Measurements from ENCODE around the gene TUBB1.

TUBB1 gene

GRCh38 chr20:59068534-59068933 lies 49.3 kb downstream of the TUBB1 start:
- Histone ChIP-seq H3K27ac (ENCODE audit: low read length) (no peak overlapping the region), H3K9ac (ENCODE audit: low read length in 2 of 2) (no peak overlapping the region), H3K9me3 (ENCODE audit: control insufficient read depth in 2 of 2, low read length in 2 of 2) (no peaks in the 10 kb centered on the region), H3K27me3 (ENCODE audit: control insufficient read depth in 1 of 2, insufficient read depth in 2 of 2, low read length in 2 of 2) (peaks cover 2 to 4% of the 10 kb centered on the region in 2 donors), H3K4me1 (ENCODE audit: control insufficient read depth, insufficient read depth, low read length) (peaks cover 5% of the 10 kb centered on the region), H3K4me3 (ENCODE audit: low read length in 2 of 2) (no peak overlapping the region), H3K36me3 (ENCODE audit: control insufficient read depth in 2 of 2, insufficient read depth in 2 of 2, low read length in 2 of 2) (no peaks in the 10 kb centered on the region)

GRCh38 chr20:59069026-59069425 lies 49.8 kb downstream of the TUBB1 start:
- peaks cover 2 to 4% of the 10 kb centered on the region in 2 donors for H3K27me3 ChIP-seq (ENCODE audit: control insufficient read depth in 1 of 2, insufficient read depth in 2 of 2, low read length in 2 of 2)
- peaks cover 3% of the 10 kb centered on the region for H3K4me1 ChIP-seq (ENCODE audit: control insufficient read depth, insufficient read depth, low read length)
- H3K36me3 ChIP-seq (ENCODE audit: control insufficient read depth in 2 of 2, insufficient read depth in 2 of 2, low read length in 2 of 2) = no peaks in the 10 kb centered on the region
- H3K9me3 ChIP-seq (ENCODE audit: control insufficient read depth in 2 of 2, low read length in 2 of 2) = no peaks in the 10 kb centered on the region
- H3K27ac ChIP-seq (ENCODE audit: low read length) = no peak overlapping the region
- H3K9ac ChIP-seq (ENCODE audit: low read length in 2 of 2) = no peak overlapping the region
- no peak overlapping the region for H3K4me3 ChIP-seq (ENCODE audit: low read length in 2 of 2)

DNA sequence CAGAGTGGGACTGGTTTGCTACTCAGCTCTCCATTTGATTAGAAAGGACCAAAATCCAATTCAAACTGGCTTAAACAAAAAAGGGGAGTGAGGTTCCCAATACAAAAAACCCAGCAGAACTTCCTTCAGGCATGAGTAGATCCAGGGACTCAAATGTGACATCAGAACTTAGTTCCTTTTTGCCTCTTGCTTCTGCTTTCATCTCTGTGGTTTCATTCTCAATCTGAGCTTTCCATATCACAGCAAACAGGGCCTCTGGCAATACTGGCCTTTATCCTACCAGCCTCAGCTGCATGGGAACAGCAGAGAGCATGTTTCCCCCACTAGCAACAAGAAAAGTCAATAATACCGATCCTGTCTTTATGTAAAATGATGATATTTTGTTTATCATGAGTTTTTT lies 52.0 kb downstream of the TUBB1 start:
- Histone ChIP-seq H3K27ac (ENCODE audit: low read length) (no peak overlapping the region), H3K4me1 (ENCODE audit: control insufficient read depth, insufficient read depth, low read length) (no peaks in the 10 kb centered on the region), H3K27me3 (ENCODE audit: control insufficient read depth in 1 of 2, insufficient read depth in 2 of 2, low read length in 2 of 2) (peaks cover 2 to 9% of the 10 kb centered on the region in 2 donors), H3K36me3 (ENCODE audit: control insufficient read depth in 2 of 2, insufficient read depth in 2 of 2, low read length in 2 of 2) (no peaks in the 10 kb centered on the region), H3K4me3 (ENCODE audit: low read length in 2 of 2) (no peak overlapping the region), H3K9ac (ENCODE audit: low read length in 2 of 2) (no peak overlapping the region), H3K9me3 (ENCODE audit: control insufficient read depth in 2 of 2, low read length in 2 of 2) (no peaks in the 10 kb centered on the region)

DNA sequence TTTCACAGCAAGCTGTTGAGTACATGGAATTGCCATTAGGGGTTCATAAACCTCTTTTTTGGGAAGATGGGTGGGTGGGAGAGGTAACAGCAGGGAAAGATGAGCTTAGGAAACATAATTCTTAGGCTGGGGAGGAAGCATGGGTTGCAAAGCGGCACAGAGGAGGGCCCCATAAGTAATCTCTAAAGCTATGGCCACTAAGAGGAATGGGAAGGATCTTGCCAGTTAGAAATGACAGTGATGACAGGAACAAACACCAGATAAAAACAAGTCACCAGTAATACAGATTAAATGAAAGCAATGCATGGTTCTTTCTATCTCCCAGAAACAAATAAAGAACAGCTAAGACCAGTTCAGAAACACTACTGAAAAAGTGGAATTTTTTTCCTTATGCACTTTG lies 54.4 kb downstream of the TUBB1 start:
- H3K27ac ChIP-seq (ENCODE audit: low read length) = no peak overlapping the region
- H3K4me1 ChIP-seq (ENCODE audit: control insufficient read depth, insufficient read depth, low read length) = no peaks in the 10 kb centered on the region
- peaks cover 5 to 12% of the 10 kb centered on the region in 2 donors for H3K27me3 ChIP-seq (ENCODE audit: control insufficient read depth in 1 of 2, insufficient read depth in 2 of 2, low read length in 2 of 2)
- H3K9ac ChIP-seq (ENCODE audit: low read length in 2 of 2) = no peak overlapping the region
- H3K9me3 ChIP-seq (ENCODE audit: control insufficient read depth in 2 of 2, low read length in 2 of 2) = no peaks in the 10 kb centered on the region
- H3K4me3 ChIP-seq (ENCODE audit: low read length in 2 of 2) = no peak overlapping the region
- H3K36me3 ChIP-seq (ENCODE audit: control insufficient read depth in 2 of 2, insufficient read depth in 2 of 2, low read length in 2 of 2) = no peaks in the 10 kb centered on the region

DNA sequence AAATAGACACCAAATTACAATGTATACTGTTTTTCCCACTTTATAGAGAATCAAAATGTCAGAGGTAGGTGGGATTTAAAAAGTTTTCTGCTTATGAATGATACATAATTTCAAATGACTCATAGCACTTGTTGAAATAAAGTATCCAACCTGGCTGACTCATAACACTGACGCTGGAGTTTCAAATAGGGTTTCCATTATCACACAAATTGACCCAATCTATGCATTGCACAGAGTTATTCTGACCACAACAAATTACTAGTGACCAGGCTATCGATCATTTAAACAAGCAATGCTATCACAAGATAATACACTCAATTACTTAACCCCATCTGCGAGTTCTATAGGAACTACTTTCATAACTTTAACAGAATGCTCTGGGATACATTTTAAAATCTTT lies 55.2 kb downstream of the TUBB1 start:
- no peaks in the 10 kb centered on the region for H3K36me3 ChIP-seq (ENCODE audit: control insufficient read depth in 2 of 2, insufficient read depth in 2 of 2, low read length in 2 of 2)
- H3K9ac ChIP-seq (ENCODE audit: low read length in 2 of 2) = no peak overlapping the region
- H3K4me1 ChIP-seq (ENCODE audit: control insufficient read depth, insufficient read depth, low read length) = no peaks in the 10 kb centered on the region
- H3K9me3 ChIP-seq (ENCODE audit: control insufficient read depth in 2 of 2, low read length in 2 of 2) = no peaks in the 10 kb centered on the region
- no peak overlapping the region for H3K4me3 ChIP-seq (ENCODE audit: low read length in 2 of 2)
- H3K27ac ChIP-seq (ENCODE audit: low read length) = no peak overlapping the region
- peaks cover 5 to 12% of the 10 kb centered on the region in 2 donors for H3K27me3 ChIP-seq (ENCODE audit: control insufficient read depth in 1 of 2, insufficient read depth in 2 of 2, low read length in 2 of 2)

GRCh38 chr20:59075934-59076508 lies 56.8 kb downstream of the TUBB1 start:
- H3K4me1 ChIP-seq (ENCODE audit: control insufficient read depth, insufficient read depth, low read length) = no peaks in the 10 kb centered on the region
- no peaks in the 10 kb centered on the region for H3K36me3 ChIP-seq (ENCODE audit: control insufficient read depth in 2 of 2, insufficient read depth in 2 of 2, low read length in 2 of 2)
- H3K9me3 ChIP-seq (ENCODE audit: control insufficient read depth in 2 of 2, low read length in 2 of 2) = no peaks in the 10 kb centered on the region
- H3K27me3 ChIP-seq (ENCODE audit: control insufficient read depth in 1 of 2, insufficient read depth in 2 of 2, low read length in 2 of 2) = peaks cover 5 to 12% of the 10 kb centered on the region in 2 donors
- no peak overlapping the region for H3K4me3 ChIP-seq (ENCODE audit: low read length in 2 of 2)
- no peak overlapping the region for H3K27ac ChIP-seq (ENCODE audit: low read length)
- H3K9ac ChIP-seq (ENCODE audit: low read length in 2 of 2) = no peak overlapping the region
